RWPE2 (cell line): ENCODE results near the gene SPAG16.

Experiments
- ATAC-seq: fragments of 200-7000 bp; cut with Tn5 transposase; 3 replicates; pipeline ENCODE4 v1.9.1; 2021; ENCODE audit warnings: low read depth
- DNase-seq: peaks from one replicate; pipeline ENCODE4 v3.0.0-alpha.2; 2020; ENCODE audit warnings: low spot score
- H3K27ac ChIP-seq: fragments of 450-650 bp; 2 replicates; pipeline ENCODE4 v1.5.1; 2017; ENCODE audit warnings: mild to moderate bottlenecking; ENCODE audit not compliant: poor library complexity, severe bottlenecking
- H3K27me3 ChIP-seq: fragments of 250-450 bp; sonication (Bioruptor Pico); 2 replicates; pipeline ENCODE4 v1.5.1; 2021; ENCODE audit warnings: mild to moderate bottlenecking, moderate library complexity; ENCODE audit not compliant: insufficient read depth, poor library complexity, severe bottlenecking
- H3K36me3 ChIP-seq: fragments of 250-450 bp; sonication (Bioruptor Pico); 2 replicates; pipeline ENCODE4 v1.5.1; 2020; ENCODE audit warnings: low read depth, mild to moderate bottlenecking, moderate library complexity
- H3K4me1 ChIP-seq: fragments of 250-450 bp; sonication (Bioruptor Pico); 2 replicates; pipeline ENCODE4 v1.5.1; 2021; ENCODE audit warnings: mild to moderate bottlenecking, moderate library complexity; ENCODE audit not compliant: insufficient read depth, poor library complexity, severe bottlenecking
- H3K4me3 ChIP-seq: fragments of 250-450 bp; sonication (Bioruptor Pico); 2 replicates; pipeline ENCODE4 v1.5.1; 2021; ENCODE audit warnings: mild to moderate bottlenecking, moderate library complexity; ENCODE audit not compliant: severe bottlenecking
- H3K9me3 ChIP-seq: fragments of 250-450 bp; sonication (Bioruptor Pico); 2 replicates; pipeline ENCODE4 v1.5.1; 2021; ENCODE audit warnings: mild to moderate bottlenecking, moderate library complexity; ENCODE audit not compliant: severe bottlenecking
- CTCF ChIP-seq: fragments of 450-650 bp; IDR thresholded peaks from one replicate; pipeline ENCODE4 v1.5.1; 2017; ENCODE audit warnings: mild to moderate bottlenecking, moderate library complexity; ENCODE audit not compliant: poor library complexity, severe bottlenecking

The SPAG16 gene

GRCh38 chr2:213846856-213847255 is 562.6 kb downstream of the SPAG16 start:
- H3K36me3 ChIP-seq, result no peaks in the 10 kb centered on the region
- H3K4me3 ChIP-seq, result no peak overlapping the region
- H3K27me3 ChIP-seq, result no peaks in the 10 kb centered on the region
- H3K9me3 ChIP-seq, result no peaks in the 10 kb centered on the region
- TF ChIP-seq CTCF, result no peak
- DNase-seq (no peak), ATAC-seq (peak; percentile 70)
- H3K27ac ChIP-seq, result peak overlapping the region; percentile 10
- peaks cover 7% of the 10 kb centered on the region for H3K4me1 ChIP-seq

- ATAC-seq, result no peak
- H3K27me3 ChIP-seq, result no peaks in the 10 kb centered on the region
Measured at GRCh38 chr2:213847316-213847715, 563.1 kb downstream of the SPAG16 start.

GRCh38 chr2:213848631-213849030 is 564.4 kb downstream of the SPAG16 start:
- Histone ChIP-seq H3K27me3 (no peaks in the 10 kb centered on the region), H3K27ac (no peak overlapping the region), H3K4me3 (no peak overlapping the region), H3K36me3 (no peaks in the 10 kb centered on the region), H3K4me1 (peaks cover 7% of the 10 kb centered on the region), H3K9me3 (no peaks in the 10 kb centered on the region)
- TF ChIP-seq CTCF, result no peak
- DNase-seq (no peak), ATAC-seq (peak; percentile 38; the same call in 2 of the 3 replicates)

More at GRCh38 chr2:213847316-213847715, 563.1 kb downstream of the SPAG16 start:
- peak overlapping the region; percentile 10 for H3K27ac ChIP-seq
- no peak overlapping the region for H3K4me3 ChIP-seq
- no peaks in the 10 kb centered on the region for H3K36me3 ChIP-seq
- H3K4me1 ChIP-seq, result peaks cover 7% of the 10 kb centered on the region
- H3K9me3 ChIP-seq, result no peaks in the 10 kb centered on the region
- TF ChIP-seq CTCF, result no peak
- DNase-seq, result no peak

- Histone ChIP-seq H3K36me3 (no peaks in the 10 kb centered on the region), H3K27me3 (no peaks in the 10 kb centered on the region), H3K4me3 (no peak overlapping the region), H3K4me1 (no peaks in the 10 kb centered on the region), H3K9me3 (no peaks in the 10 kb centered on the region), H3K27ac (no peak overlapping the region)
- no peak for ATAC-seq
- DNase-seq, result no peak
- TF ChIP-seq CTCF, result no peak
Measured at GRCh38 chr2:213861638-213862037, 577.4 kb downstream of the SPAG16 start.

GRCh38 chr2:213862407-213863076 is 578.3 kb downstream of the SPAG16 start:
- H3K9me3 ChIP-seq, result no peaks in the 10 kb centered on the region
- DNase-seq, result no peak
- no peak for TF ChIP-seq CTCF

More at GRCh38 chr2:213862407-213863076, 578.3 kb downstream of the SPAG16 start:
- ATAC-seq, result no peak
- Histone ChIP-seq H3K27me3 (no peaks in the 10 kb centered on the region), H3K27ac (no peak overlapping the region), H3K4me3 (no peak overlapping the region), H3K4me1 (no peaks in the 10 kb centered on the region), H3K36me3 (no peaks in the 10 kb centered on the region)
